Tibial nerve (tissue), 3 donors: Measurements from ENCODE around the gene ASTN2.

Experiments used
- CTCF ChIP-seq, 5 experiments: fragments of 200-600 bp in 3 of 5; fragments of 450-650 bp in 2 of 5; sonication (generic) in 3 of 5; IDR thresholded peaks; one replicate each; pipeline ENCODE4 v1.5.1; 2016 to 2019; ENCODE audit warnings: antibody characterized with exemption in 5 of 5, mild to moderate bottlenecking in 3 of 5, moderate library complexity in 2 of 5
- POLR2A ChIP-seq, 2 donors: fragments of 450-650 bp; IDR thresholded peaks; one replicate each; pipeline ENCODE4 v1.6.1; 2017; ENCODE audit warnings: antibody characterized with exemption in 2 of 2, mild to moderate bottlenecking in 2 of 2, moderate library complexity in 2 of 2

GRCh38 chr9:117300371-117301110, 114.3 kb downstream of the ASTN2 start:
- TF ChIP-seq POLR2A (IDR thresholded peaks at IDR 0.05) (no peak), CTCF (IDR thresholded peaks at IDR 0.05) (no peak)
